Type B pancreatic cell (in vitro differentiated cells): Measurements from ENCODE around the gene FBXO30. TPM values are rescaled to one million over a fixed set of nuclear protein-coding genes. Genes with fewer than 3 reads are reported as not detected.

ENCODE experiments used
- DNase-seq: peaks from one replicate; pipeline ENCODE4 v3.0.0; 2021; ENCODE audit warnings: mixed read lengths; ENCODE audit not compliant: unreplicated experiment; ENCODE audit errors: extremely low spot score
- H3K27ac Mint-ChIP-seq: 2 replicates; pipeline ENCODE4 v1.8.0; 2021; ENCODE audit warnings: mild to moderate bottlenecking, mixed read lengths
- H3K27me3 Mint-ChIP-seq: 2 replicates; pipeline ENCODE4 v1.8.0; 2021; ENCODE audit warnings: mixed read lengths
- H3K36me3 Mint-ChIP-seq: 2 replicates; pipeline ENCODE4 v1.8.0; 2021; ENCODE audit warnings: mixed read lengths
- H3K4me1 Mint-ChIP-seq: one replicate; pipeline ENCODE4 v1.8.0; 2021; ENCODE audit warnings: mixed read lengths; ENCODE audit not compliant: unreplicated experiment
- H3K4me3 Mint-ChIP-seq: 2 replicates; pipeline ENCODE4 v1.8.0; 2021; ENCODE audit warnings: mild to moderate bottlenecking, mixed read lengths
- H3K9me3 Mint-ChIP-seq: 2 replicates; pipeline ENCODE4 v1.8.0; 2021; ENCODE audit warnings: mixed read lengths
- CTCF ChIP-seq: fragments of 200-600 bp; sonication (generic); conservative IDR thresholded peaks from 2 replicates; pipeline ENCODE4 v1.5.0; 2021; ENCODE audit warnings: antibody characterized with exemption, mild to moderate bottlenecking
- total RNA-seq: library from RNA; stranded (reverse); gene quantifications from 2 replicates; pipeline ENCODE4 v1.2.1, GENCODE V29; 2021; ENCODE audit warnings: low replicate concordance

The FBXO30 gene
- total RNA-seq, 1 donor from 2014 or later: 11.6 TPM

GRCh38 chr6:145798530-145798929 is 16.1 kb downstream of the FBXO30 start:
- no peak overlapping the region for H3K27ac Mint-ChIP-seq
- no peaks in the 10 kb centered on the region for H3K9me3 Mint-ChIP-seq
- H3K4me1 Mint-ChIP-seq: no peaks in the 10 kb centered on the region
- H3K36me3 Mint-ChIP-seq: peaks cover 35% of the 10 kb centered on the region
- TF ChIP-seq CTCF: no peak
- DNase-seq: no peak
- no peaks in the 10 kb centered on the region for H3K27me3 Mint-ChIP-seq
- H3K4me3 Mint-ChIP-seq: no peak overlapping the region

- H3K27me3 Mint-ChIP-seq: no peaks in the 10 kb centered on the region
- H3K27ac Mint-ChIP-seq: no peak overlapping the region
- H3K4me3 Mint-ChIP-seq: no peak overlapping the region
- peaks cover 49% of the 10 kb centered on the region for H3K36me3 Mint-ChIP-seq
- H3K9me3 Mint-ChIP-seq: peaks cover 27% of the 10 kb centered on the region
- no peak for DNase-seq
- TF ChIP-seq CTCF: no peak
- no peaks in the 10 kb centered on the region for H3K4me1 Mint-ChIP-seq
Observed at GRCh38 chr6:145789443-145789842, 25.2 kb downstream of the FBXO30 start.

GRCh38 chr6:145787688-145788087 is 26.9 kb downstream of the FBXO30 start:
- Mint-ChIP-seq H3K4me3 (no peak overlapping the region), H3K27ac (no peak overlapping the region), H3K36me3 (peaks cover 50% of the 10 kb centered on the region), H3K27me3 (no peaks in the 10 kb centered on the region), H3K4me1 (no peaks in the 10 kb centered on the region), H3K9me3 (peaks cover 27% of the 10 kb centered on the region)
- DNase-seq: no peak
- no peak for TF ChIP-seq CTCF

GRCh38 chr6:145784683-145785082 is 29.9 kb downstream of the FBXO30 start:
- Mint-ChIP-seq H3K27me3 (no peaks in the 10 kb centered on the region), H3K36me3 (peaks cover 30% of the 10 kb centered on the region), H3K27ac (no peak overlapping the region), H3K4me3 (no peak overlapping the region), H3K4me1 (no peaks in the 10 kb centered on the region), H3K9me3 (peaks cover 25% of the 10 kb centered on the region)
- TF ChIP-seq CTCF: no peak
- DNase-seq: no peak

- Mint-ChIP-seq H3K27ac (no peak overlapping the region), H3K4me3 (no peak overlapping the region), H3K9me3 (peaks cover 17% of the 10 kb centered on the region), H3K4me1 (no peaks in the 10 kb centered on the region), H3K36me3 (peaks cover 22% of the 10 kb centered on the region), H3K27me3 (no peaks in the 10 kb centered on the region)
- TF ChIP-seq CTCF: no peak
- DNase-seq: no peak
Observed at GRCh38 chr6:145783796-145784195, 30.8 kb downstream of the FBXO30 start.

GRCh38 chr6:145772846-145773245 is 41.7 kb downstream of the FBXO30 start:
- Mint-ChIP-seq H3K27me3 (no peaks in the 10 kb centered on the region), H3K4me3 (no peak overlapping the region), H3K36me3 (no peaks in the 10 kb centered on the region), H3K27ac (no peak overlapping the region), H3K9me3 (peaks cover 12% of the 10 kb centered on the region), H3K4me1 (no peaks in the 10 kb centered on the region)
- TF ChIP-seq CTCF: no peak
- no peak for DNase-seq
